GM13976 (cell line): ENCODE data around the gene TACC2.
"Not testable (repeated sequence)": the region's sequence is repeated elsewhere in the genome, so short reads cannot be mapped to it uniquely, and the experiment has no call there.

Source experiments
- DNase-seq: peaks from one replicate; pipeline ENCODE4 v3.0.0; 2012; ENCODE audit warnings: low spot score
- CTCF ChIP-seq: IDR thresholded peaks from 2 replicates; pipeline ENCODE4 v1.5.1; 2012; ENCODE audit warnings: borderline replicate concordance, mild to moderate bottlenecking; ENCODE audit not compliant: insufficient read depth; ENCODE audit errors: extremely low read depth, missing control alignments, control extremely low read depth
- in situ Hi-C: fragments of 300-500 bp; cut with MboI; formaldehyde crosslinking; loops from one replicate; pipeline ENCODE4 v1.12.0; 2022; ENCODE audit warnings: low sequenced_read_pairs, mixed read lengths, inconsistent platforms; ENCODE audit not compliant: unreplicated experiment

Gene TACC2

GRCh38 chr10:121984463-121984862 lies 4.5 kb upstream of the TACC2 start:
- in situ Hi-C loops, result no loop called here
- no peak for DNase-seq
- TF ChIP-seq CTCF, result no peak

- DNase-seq, result no peak
- TF ChIP-seq CTCF, result no peak
- in situ Hi-C loops, result no loop called here
These were observed 1.2 kb downstream of the TACC2 start for GRCh38 chr10:121990015-121990677.

GRCh38 chr10:121991727-121992126 lies 2.8 kb downstream of the TACC2 start:
- in situ Hi-C loops, DNase-seq: not testable (repeated sequence)

GRCh38 chr10:121994429-121994941 lies 5.5 kb downstream of the TACC2 start:
- DNase-seq, result no peak
- in situ Hi-C loops, result no loop called here
- no peak for TF ChIP-seq CTCF

GRCh38 chr10:121998462-121998861 lies 9.5 kb downstream of the TACC2 start:
- no peak for DNase-seq
- in situ Hi-C loops, result no loop called here
- no peak for TF ChIP-seq CTCF

- in situ Hi-C loops, result no loop called here
- no peak for DNase-seq
- no peak for TF ChIP-seq CTCF
These were observed 10.3 kb downstream of the TACC2 start for GRCh38 chr10:121999301-121999700.

- no peak for DNase-seq
- no peak for TF ChIP-seq CTCF
- in situ Hi-C loops, result no loop called here
These were observed 12.7 kb downstream of the TACC2 start for GRCh38 chr10:122001698-122002097.
